GM12878 (cell line): Measurements from ENCODE around the gene TRIM63. TPM values are rescaled to one million over a fixed set of nuclear protein-coding genes. Genes with fewer than 3 reads are reported as not detected.

Source experiments
- ATAC-seq: fragments of 200-7000 bp; cut with Tn5 transposase; 3 replicates; pipeline ENCODE4 v1.9.1; 2020; ENCODE audit warnings: mild to moderate bottlenecking, moderate library complexity
- Bru-seq: library from RNA; stranded (reverse); fragments of 400-500 nt; gene quantifications from one replicate; lab custom pipeline; 2021; lab: Mats Ljungman, UMichigan
- BruChase-seq, 2 experiments: library from RNA; stranded (reverse); fragments of 400-500 nt; gene quantifications; one replicate each; lab custom pipeline; 2021; lab: Mats Ljungman, UMichigan
- BruUV-seq: library from RNA; stranded (reverse); fragments of 400-500 nt; replicated peaks from 2 replicates; lab custom pipeline; 2021; lab: Mats Ljungman, UMichigan
- CTCF ChIA-PET: fragments of 300-600 bp; sonication (Branson Sonifier 250); formaldehyde crosslinking; extraction: SDS; loops from one replicate; lab custom pipeline; 2021; ENCODE audit warnings: inconsistent platforms; lab: Yijun Ruan, JAX
- POLR2A ChIA-PET: fragments of 350-600 bp; formaldehyde crosslinking; extraction: SDS; loops from one replicate; lab custom pipeline; 2021; ENCODE audit warnings: inconsistent platforms; lab: Charles Lee
- RAD21 ChIA-PET: fragments of 300-600 bp; sonication (Branson Sonifier 250); formaldehyde crosslinking; loops from one replicate; lab custom pipeline; 2023; ENCODE audit warnings: antibody characterized with exemption; ENCODE audit not compliant: unreplicated experiment; lab: Charles Lee
- SMC1A ChIA-PET: fragments of 300-600 bp; sonication (Branson Sonifier 250); formaldehyde crosslinking; loops from one replicate; lab custom pipeline; 2023; ENCODE audit not compliant: unreplicated experiment, uncharacterized antibody; lab: Charles Lee
- DNase-seq: peaks from one replicate; pipeline ENCODE4 v3.0.0-alpha.2; 2011; ENCODE audit warnings: low read depth, low spot score
- FAIRE-seq: peaks from 3 replicates; lab custom pipeline; 2011; peaks lifted over from hg19 to GRCh38; lab: Jason Lieb, UNC
- H2AFZ ChIP-seq: 2 replicates; pipeline ENCODE4 v1.6.0; 2011; ENCODE audit warnings: low read depth, low read length, control low read depth; ENCODE audit not compliant: control insufficient read depth
- H3K27ac ChIP-seq: 2 replicates; pipeline ENCODE4 v1.5.1; 2011; ENCODE audit warnings: control low read depth; ENCODE audit not compliant: control insufficient read depth, insufficient read depth
- H3K27me3 ChIP-seq, 2 experiments: replicated peaks in 1 of 2; 2 replicates each; pipeline versions ENCODE4 v1.6.0 to v1.6.1; 2011; ENCODE audit warnings: low read length in 1 of 2; ENCODE audit not compliant: control insufficient read depth in 2 of 2, insufficient read depth in 2 of 2
- H3K36me3 ChIP-seq, 2 experiments: 2 replicates each; pipeline ENCODE4 v1.5.1; 2011; ENCODE audit warnings: low read length in 1 of 2; ENCODE audit not compliant: control insufficient read depth in 2 of 2, insufficient read depth in 2 of 2
- H3K4me1 ChIP-seq: 2 replicates; pipeline ENCODE4 v1.6.1; 2011; ENCODE audit warnings: mild to moderate bottlenecking, low read length, moderate library complexity, mixed read lengths; ENCODE audit not compliant: control insufficient read depth, insufficient read depth
- H3K4me2 ChIP-seq: 2 replicates; pipeline ENCODE4 v1.6.0; 2011; ENCODE audit warnings: control low read depth; ENCODE audit not compliant: control insufficient read depth, insufficient read depth
- H3K4me3 ChIP-seq: fragments of 200-600 bp; sonication (generic); 2 replicates; pipeline ENCODE4 v1.5.1; 2016
- H3K79me2 ChIP-seq: 2 replicates; pipeline ENCODE4 v1.6.0; 2011; ENCODE audit warnings: low read length; ENCODE audit not compliant: control insufficient read depth, insufficient read depth
- H3K9ac ChIP-seq: 2 replicates; pipeline ENCODE4 v1.8.0; 2011; ENCODE audit warnings: low read length, control low read depth, mixed read lengths; ENCODE audit not compliant: control insufficient read depth, insufficient read depth
- H3K9me3 ChIP-seq: replicated peaks from 3 replicates; pipeline ENCODE4 v1.5.1; 2011; ENCODE audit warnings: mild to moderate bottlenecking, low read length; ENCODE audit not compliant: control insufficient read depth, insufficient read depth
- H4K20me1 ChIP-seq: 2 replicates; pipeline ENCODE4 v1.6.0; 2011; ENCODE audit not compliant: control insufficient read depth, insufficient read depth
- BCL11A ChIP-seq: IDR thresholded peaks from 2 replicates; pipeline ENCODE4 v1.6.1; 2011; ENCODE audit warnings: low read depth, low read length
- IRF4 ChIP-seq: IDR thresholded peaks from 2 replicates; pipeline ENCODE4 v1.6.1; 2011; ENCODE audit warnings: low read depth, low read length
- SPI1 ChIP-seq: IDR thresholded peaks from 2 replicates; pipeline ENCODE4 v1.6.1; 2011; ENCODE audit warnings: low read depth, mild to moderate bottlenecking, low read length, moderate library complexity, borderline replicate concordance; ENCODE audit not compliant: insufficient read depth
- SREBF2 ChIP-seq: IDR thresholded peaks from 2 replicates; pipeline ENCODE4 v1.6.1; 2012; ENCODE audit warnings: mild to moderate bottlenecking, low read length
- WGBS: methylation state at CpG from one replicate; pipeline ENCODE4 v1.1.6; 2016; ENCODE audit warnings: low lambda C conversion rate; ENCODE audit not compliant: insufficient replicate concordance, insufficient coverage; ENCODE audit errors: missing lambda C conversion rate; 5-methylcytosine and 5-hydroxymethylcytosine counted together
- in situ Hi-C: fragments of 300-500 bp; cut with MboI; formaldehyde crosslinking; loops from 9 replicates; pipeline ENCODE4 v1.14.3; 2018; ENCODE audit warnings: mixed read lengths
- intact Hi-C: fragments of 100-400 bp; cut with micrococcal nuclease; formaldehyde crosslinking; loops from one replicate; pipeline ENCODE4 v1.14.2; 2022; ENCODE audit not compliant: unreplicated experiment
- long read RNA-seq, 2 experiments: library from polyadenylated mRNA; unstranded; transcript quantifications; one replicate each; pipeline ENCODE4 v2.0.0, GENCODE V29; 2019 to 2020
- polyA minus RNA-seq, 3 experiments: library from RNA; depleted of rRNA, polyadenylated mRNA; stranded (reverse); fragments of >200 nt; gene quantifications; 2 replicates each; pipeline ENCODE4 v1.2.3, GENCODE V29; 2011
- polyA plus RNA-seq, 11 experiments: library from polyadenylated mRNA; depleted of rRNA in 4 of 11; unstranded in 6 of 11; stranded (reverse) in 5 of 11; fragments of >200 nt; fragmentation: Nextera tagmentation in 4 of 11; fragmentation: Illumina TruSeq in 1 of 11; extraction: Ambion mirVana in 4 of 11; extraction: Trizol in 1 of 11; gene quantifications; 1 replicate in 1 of 11; 2 replicates in 10 of 11; pipeline versions ENCODE4 v1.2.1 to v1.2.3, GENCODE V29; 2011 to 2016; ENCODE audit warnings: inconsistent platforms in 2 of 11, missing spikeins in 2 of 11, low read depth in 1 of 11
- total RNA-seq, 4 experiments: library from RNA; depleted of rRNA in 3 of 4; stranded (reverse); fragments of >200 nt in 3 of 4; fragmentation: Illumina TruSeq in 1 of 4; extraction: Trizol in 1 of 4; gene quantifications; 2 replicates each; pipeline versions ENCODE4 v1.2.1 to v1.2.3, GENCODE V29; 2013 to 2021
- TF ChIP-seq, protein P1 (sequence below): IDR thresholded peaks from 2 replicates; pipeline ENCODE4 v1.6.1; 2011; ENCODE audit warnings: low read depth, mild to moderate bottlenecking, low read length, moderate library complexity, borderline replicate concordance; ENCODE audit errors: extremely low read depth
- TF ChIP-seq, protein P2 (sequence below), 3 experiments: IDR thresholded peaks in 2 of 3; conservative IDR thresholded peaks in 1 of 3; 2 replicates each; pipeline ENCODE4 v1.5.1; 2011; ENCODE audit warnings: low read depth in 3 of 3, low read length in 3 of 3, mild to moderate bottlenecking in 3 of 3, control low read depth in 2 of 3, moderate library complexity in 2 of 3, inconsistent platforms in 1 of 3, mixed read lengths in 1 of 3; ENCODE audit not compliant: control insufficient read depth in 2 of 3, insufficient read depth in 1 of 3; ENCODE audit errors: extremely low read depth in 1 of 3
- TF ChIP-seq, protein P3 (sequence below): fragments of 450-650 bp; IDR thresholded peaks from 2 replicates; pipeline ENCODE4 v1.6.1; 2014; ENCODE audit warnings: mild to moderate bottlenecking
- TF ChIP-seq, protein P4 (sequence below): IDR thresholded peaks from 2 replicates; pipeline ENCODE4 v1.6.1; 2011; ENCODE audit warnings: low read depth, low read length, improper control_type of control experiment, borderline replicate concordance
- TF ChIP-seq, protein P5 (sequence below): fragments of 450-650 bp; IDR thresholded peaks from 2 replicates; pipeline ENCODE4 v1.6.1; 2017; ENCODE audit warnings: mild to moderate bottlenecking, moderate library complexity

The TRIM63 gene
- total RNA-seq (2013; cell fraction: nucleolus; rRNA removed), result not detected in 2 replicates
- not detected in 2 replicates for total RNA-seq (2014; rRNA removed)
- total RNA-seq (2014; rRNA removed; fragmentation: Illumina TruSeq; extraction: Trizol), result not detected in 2 replicates
- not detected in 2 replicates for total RNA-seq (2021)
- not detected for polyA plus RNA-seq (2011; ENCODE audit: low read depth)
- not detected in 2 replicates for polyA plus RNA-seq (2011; rRNA removed)
- not detected in 2 replicates for polyA plus RNA-seq (2011; cell fraction: cytosol; rRNA removed)
- not detected in 2 replicates for polyA plus RNA-seq (2011; cell fraction: nucleus; rRNA removed)
- polyA plus RNA-seq (2012), result not detected in 2 replicates
- not detected in 2 replicates for polyA plus RNA-seq (2014; fragmentation: Illumina TruSeq; extraction: Trizol)
- polyA plus RNA-seq (2014; fragmentation: Nextera tagmentation; extraction: Ambion mirVana), result not detected
- not detected in 2 replicates for polyA plus RNA-seq (2014; rRNA removed)
- polyA plus RNA-seq (2016; fragmentation: Nextera tagmentation; extraction: Ambion mirVana), result not detected
- polyA minus RNA-seq (2011; rRNA and poly(A)+ RNA removed), result not detected in 2 replicates
- not detected in 2 replicates for polyA minus RNA-seq (2011; cell fraction: cytosol; rRNA and poly(A)+ RNA removed)
- not detected in 2 replicates for polyA minus RNA-seq (2011; cell fraction: nucleus; rRNA and poly(A)+ RNA removed)
- percentile 5 among the genes with signal in this experiment for Bru-seq, nascent RNA
- percentile 4 among the genes with signal in this experiment for BruChase-seq, experiment 1, labeled RNA remaining after a 6-hour chase
- not detected for BruChase-seq, experiment 2, labeled RNA remaining after a 2-hour chase
- long read RNA-seq, experiment 1, result 0 reads
- long read RNA-seq, experiment 2, result 0 reads

DNA sequence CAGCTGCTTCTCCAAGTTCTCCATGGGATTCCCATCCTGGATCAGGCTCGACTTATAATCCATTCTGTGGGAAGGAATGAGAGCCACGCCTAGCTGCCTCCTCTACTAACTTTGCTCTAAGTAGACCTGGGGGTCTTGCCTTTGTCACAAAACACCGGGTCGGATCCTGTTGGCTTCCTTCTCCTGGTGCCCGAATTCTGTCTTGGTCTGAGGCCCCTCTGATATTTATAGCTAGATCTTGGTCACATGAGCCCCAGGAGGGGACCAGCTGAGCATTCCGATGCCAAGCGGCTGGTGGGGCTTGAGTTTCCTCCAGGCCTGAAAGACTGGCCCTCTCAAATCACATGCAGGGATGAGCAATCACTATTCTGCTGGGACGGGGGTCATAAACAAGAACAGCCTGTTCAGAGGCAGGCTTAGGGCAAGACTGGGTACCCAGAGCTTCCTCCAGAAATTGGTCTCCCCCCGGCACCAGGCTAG is at the start of gene TRIM63:
TSS of gene TRIM63 (minus strand) at position 199 of the 480 bp plus-strand sequence. CDS start at position 63, 136 bp downstream.
- 52% methylated on average over 9 of the region's 9 CpGs for WGBS
- H3K79me2 ChIP-seq, result no peaks in the 10 kb centered on the region
- in situ Hi-C loops, result no loop called here
- TF ChIP-seq SPI1 (no peak), BCL11A (no peak), SREBF2 (no peak), IRF4 (no peak)
- TF ChIP-seq, protein P1, sequence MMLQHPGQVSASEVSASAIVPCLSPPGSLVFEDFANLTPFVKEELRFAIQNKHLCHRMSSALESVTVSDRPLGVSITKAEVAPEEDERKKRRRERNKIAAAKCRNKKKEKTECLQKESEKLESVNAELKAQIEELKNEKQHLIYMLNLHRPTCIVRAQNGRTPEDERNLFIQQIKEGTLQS, result no peak
- TF ChIP-seq, protein P2, sequence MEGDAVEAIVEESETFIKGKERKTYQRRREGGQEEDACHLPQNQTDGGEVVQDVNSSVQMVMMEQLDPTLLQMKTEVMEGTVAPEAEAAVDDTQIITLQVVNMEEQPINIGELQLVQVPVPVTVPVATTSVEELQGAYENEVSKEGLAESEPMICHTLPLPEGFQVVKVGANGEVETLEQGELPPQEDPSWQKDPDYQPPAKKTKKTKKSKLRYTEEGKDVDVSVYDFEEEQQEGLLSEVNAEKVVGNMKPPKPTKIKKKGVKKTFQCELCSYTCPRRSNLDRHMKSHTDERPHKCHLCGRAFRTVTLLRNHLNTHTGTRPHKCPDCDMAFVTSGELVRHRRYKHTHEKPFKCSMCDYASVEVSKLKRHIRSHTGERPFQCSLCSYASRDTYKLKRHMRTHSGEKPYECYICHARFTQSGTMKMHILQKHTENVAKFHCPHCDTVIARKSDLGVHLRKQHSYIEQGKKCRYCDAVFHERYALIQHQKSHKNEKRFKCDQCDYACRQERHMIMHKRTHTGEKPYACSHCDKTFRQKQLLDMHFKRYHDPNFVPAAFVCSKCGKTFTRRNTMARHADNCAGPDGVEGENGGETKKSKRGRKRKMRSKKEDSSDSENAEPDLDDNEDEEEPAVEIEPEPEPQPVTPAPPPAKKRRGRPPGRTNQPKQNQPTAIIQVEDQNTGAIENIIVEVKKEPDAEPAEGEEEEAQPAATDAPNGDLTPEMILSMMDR (IDR thresholded peaks at IDR 0.05 in 2 of 3, conservative IDR thresholded peaks at IDR 0.05 in 1 of 3; ENCODE audit: control insufficient read depth in 2 of 3, extremely low read depth in 1 of 3, insufficient read depth in 1 of 3, low read depth in 3 of 3, low read length in 3 of 3), result no peak
- TF ChIP-seq, protein P3, sequence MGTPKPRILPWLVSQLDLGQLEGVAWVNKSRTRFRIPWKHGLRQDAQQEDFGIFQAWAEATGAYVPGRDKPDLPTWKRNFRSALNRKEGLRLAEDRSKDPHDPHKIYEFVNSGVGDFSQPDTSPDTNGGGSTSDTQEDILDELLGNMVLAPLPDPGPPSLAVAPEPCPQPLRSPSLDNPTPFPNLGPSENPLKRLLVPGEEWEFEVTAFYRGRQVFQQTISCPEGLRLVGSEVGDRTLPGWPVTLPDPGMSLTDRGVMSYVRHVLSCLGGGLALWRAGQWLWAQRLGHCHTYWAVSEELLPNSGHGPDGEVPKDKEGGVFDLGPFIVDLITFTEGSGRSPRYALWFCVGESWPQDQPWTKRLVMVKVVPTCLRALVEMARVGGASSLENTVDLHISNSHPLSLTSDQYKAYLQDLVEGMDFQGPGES, result no peak
- TF ChIP-seq, protein P4, sequence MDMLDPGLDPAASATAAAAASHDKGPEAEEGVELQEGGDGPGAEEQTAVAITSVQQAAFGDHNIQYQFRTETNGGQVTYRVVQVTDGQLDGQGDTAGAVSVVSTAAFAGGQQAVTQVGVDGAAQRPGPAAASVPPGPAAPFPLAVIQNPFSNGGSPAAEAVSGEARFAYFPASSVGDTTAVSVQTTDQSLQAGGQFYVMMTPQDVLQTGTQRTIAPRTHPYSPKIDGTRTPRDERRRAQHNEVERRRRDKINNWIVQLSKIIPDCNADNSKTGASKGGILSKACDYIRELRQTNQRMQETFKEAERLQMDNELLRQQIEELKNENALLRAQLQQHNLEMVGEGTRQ, result no peak
- TF ChIP-seq, protein P5, sequence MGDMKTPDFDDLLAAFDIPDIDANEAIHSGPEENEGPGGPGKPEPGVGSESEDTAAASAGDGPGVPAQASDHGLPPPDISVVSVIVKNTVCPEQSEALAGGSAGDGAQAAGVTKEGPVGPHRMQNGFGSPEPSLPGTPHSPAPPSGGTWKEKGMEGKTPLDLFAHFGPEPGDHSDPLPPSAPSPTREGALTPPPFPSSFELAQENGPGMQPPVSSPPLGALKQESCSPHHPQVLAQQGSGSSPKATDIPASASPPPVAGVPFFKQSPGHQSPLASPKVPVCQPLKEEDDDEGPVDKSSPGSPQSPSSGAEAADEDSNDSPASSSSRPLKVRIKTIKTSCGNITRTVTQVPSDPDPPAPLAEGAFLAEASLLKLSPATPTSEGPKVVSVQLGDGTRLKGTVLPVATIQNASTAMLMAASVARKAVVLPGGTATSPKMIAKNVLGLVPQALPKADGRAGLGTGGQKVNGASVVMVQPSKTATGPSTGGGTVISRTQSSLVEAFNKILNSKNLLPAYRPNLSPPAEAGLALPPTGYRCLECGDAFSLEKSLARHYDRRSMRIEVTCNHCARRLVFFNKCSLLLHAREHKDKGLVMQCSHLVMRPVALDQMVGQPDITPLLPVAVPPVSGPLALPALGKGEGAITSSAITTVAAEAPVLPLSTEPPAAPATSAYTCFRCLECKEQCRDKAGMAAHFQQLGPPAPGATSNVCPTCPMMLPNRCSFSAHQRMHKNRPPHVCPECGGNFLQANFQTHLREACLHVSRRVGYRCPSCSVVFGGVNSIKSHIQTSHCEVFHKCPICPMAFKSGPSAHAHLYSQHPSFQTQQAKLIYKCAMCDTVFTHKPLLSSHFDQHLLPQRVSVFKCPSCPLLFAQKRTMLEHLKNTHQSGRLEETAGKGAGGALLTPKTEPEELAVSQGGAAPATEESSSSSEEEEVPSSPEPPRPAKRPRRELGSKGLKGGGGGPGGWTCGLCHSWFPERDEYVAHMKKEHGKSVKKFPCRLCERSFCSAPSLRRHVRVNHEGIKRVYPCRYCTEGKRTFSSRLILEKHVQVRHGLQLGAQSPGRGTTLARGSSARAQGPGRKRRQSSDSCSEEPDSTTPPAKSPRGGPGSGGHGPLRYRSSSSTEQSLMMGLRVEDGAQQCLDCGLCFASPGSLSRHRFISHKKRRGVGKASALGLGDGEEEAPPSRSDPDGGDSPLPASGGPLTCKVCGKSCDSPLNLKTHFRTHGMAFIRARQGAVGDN, result no peak

More for the DNA sequence above, at the start of gene TRIM63:
- no peaks in the 10 kb centered on the region for H3K4me1 ChIP-seq
- no peak within 1 kb of the TSS for H3K4me2 ChIP-seq
- no peak for DNase-seq
- intact Hi-C loops, result no loop called here
- H3K9me3 ChIP-seq, result no peaks in the 10 kb centered on the region
- FAIRE-seq, result no peak
- SMC1A ChIA-PET, result interaction anchor here (1.2 kb wide), 1 partner anchor 40 kb away, joined by 3 read pairs; no protein-coding TSS in a partner anchor
- no peak within 1 kb of the TSS for H3K4me3 ChIP-seq
- H3K9ac ChIP-seq, result no peak within 1 kb of the TSS
- no TSS peak for BruUV-seq
- H2AFZ ChIP-seq, result no peak within 1 kb of the TSS
- no peak for ATAC-seq
- POLR2A ChIA-PET, result no interaction called here
- H4K20me1 ChIP-seq, result no peaks in the 10 kb centered on the region; the same call in 1 of the 2 replicates
- H3K27me3 ChIP-seq, result peaks cover 0 to 9% of the 10 kb centered on the region in 2 experiments; a peak in 3 of 4 replicates
- H3K27ac ChIP-seq, result no peak within 1 kb of the TSS
- CTCF ChIA-PET, result interaction anchor here (1.1 kb wide), 1 partner anchor 14 kb away, joined by 3 read pairs; no protein-coding TSS in a partner anchor
- RAD21 ChIA-PET, result no interaction called here
- H3K36me3 ChIP-seq, result no peaks in the 10 kb centered on the region
